Central memory CD4-positive, alpha-beta T cell (primary cell): ENCODE measurements around the gene POGZ.
"Not testable (repeated sequence)": the region's sequence is repeated elsewhere in the genome, so short reads cannot be mapped to it uniquely, and the experiment has no call there.

Experiments used
- DNase-seq: peaks from one replicate; pipeline ENCODE4 v3.0.0; 2022

Gene POGZ

GRCh38 chr1:151408891-151409290, 50.4 kb downstream of the POGZ start:
- no peak for DNase-seq

- DNase-seq, result no peak
Observed at GRCh38 chr1:151407304-151407703, 52.0 kb downstream of the POGZ start.

- DNase-seq, result no peak
Observed at GRCh38 chr1:151406176-151406575, 53.1 kb downstream of the POGZ start.

GRCh38 chr1:151405187-151405951, 53.9 kb downstream of the POGZ start:
- no peak for DNase-seq

- no peak for DNase-seq
Observed at GRCh38 chr1:151403612-151404011, 55.7 kb downstream of the POGZ start.

- no peak for DNase-seq
Observed at GRCh38 chr1:151402764-151403163, 56.5 kb downstream of the POGZ start.

- no peak for DNase-seq
Observed at GRCh38 chr1:151401860-151402259, 57.4 kb downstream of the POGZ start.

- DNase-seq, result no peak
Observed at GRCh38 chr1:151401125-151401788, 58.0 kb downstream of the POGZ start.

- DNase-seq, result peak; percentile 87
Observed at GRCh38 chr1:151399324-151400171, 59.7 kb downstream of the POGZ start, which contains the start of gene PSMB4. Gene PSMB4 (plus strand): TSS chr1:151399573. CDS start chr1:151399588, 15 bp downstream.

GRCh38 chr1:151396265-151396664, 63.0 kb downstream of the POGZ start:
- DNase-seq, result not testable (repeated sequence)

- DNase-seq, result no peak
Observed at GRCh38 chr1:151393583-151393982, 65.7 kb downstream of the POGZ start.

- no peak for DNase-seq
Observed at GRCh38 chr1:151391079-151391563, 68.2 kb downstream of the POGZ start.

- DNase-seq, result not testable (repeated sequence)
Observed at GRCh38 chr1:151390221-151391078, 68.8 kb downstream of the POGZ start.

- no peak for DNase-seq
Observed at GRCh38 chr1:151386002-151386401, 73.3 kb downstream of the POGZ start.

GRCh38 chr1:151384584-151384983, 74.7 kb downstream of the POGZ start:
- no peak for DNase-seq

- no peak for DNase-seq
Observed at GRCh38 chr1:151377150-151377884, 82.0 kb downstream of the POGZ start.

- DNase-seq, result no peak
Observed at GRCh38 chr1:151373196-151373595, 86.1 kb downstream of the POGZ start.

- no peak for DNase-seq
Observed at GRCh38 chr1:151372058-151372934, 87.0 kb downstream of the POGZ start, which contains the start of gene SELENBP1. Gene SELENBP1 (minus strand): TSS chr1:151372705. CDS start chr1:151372641, 64 bp downstream.

- no peak for DNase-seq
Observed at GRCh38 chr1:151371370-151372057, 87.8 kb downstream of the POGZ start.
